ENCODE data around the gene CCDC61.
A peak's percentile ranks its signal among the peaks of the same experiment; 100 is the strongest.

The CCDC61 gene

DNA sequence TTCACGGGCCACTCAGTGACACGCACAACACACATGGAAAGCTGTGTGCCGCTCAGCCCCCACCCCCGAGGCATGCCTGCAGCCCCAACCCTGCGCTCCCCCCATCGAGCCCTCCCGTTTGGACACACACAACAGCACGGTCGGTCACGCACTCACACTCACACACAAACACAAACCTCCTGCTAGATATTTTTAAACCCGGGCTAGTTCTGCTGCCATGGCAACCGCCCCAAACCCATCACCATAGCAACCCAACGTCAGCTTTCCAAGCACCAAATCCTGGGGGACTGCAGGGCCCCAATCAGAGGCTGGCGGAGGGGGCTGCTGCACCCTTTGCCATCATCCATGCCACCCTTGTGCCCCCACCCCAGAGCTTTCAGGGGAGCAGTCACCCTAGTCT, 19.1 kb upstream of the CCDC61 start:
- TF ChIP-seq, protein P1, sequence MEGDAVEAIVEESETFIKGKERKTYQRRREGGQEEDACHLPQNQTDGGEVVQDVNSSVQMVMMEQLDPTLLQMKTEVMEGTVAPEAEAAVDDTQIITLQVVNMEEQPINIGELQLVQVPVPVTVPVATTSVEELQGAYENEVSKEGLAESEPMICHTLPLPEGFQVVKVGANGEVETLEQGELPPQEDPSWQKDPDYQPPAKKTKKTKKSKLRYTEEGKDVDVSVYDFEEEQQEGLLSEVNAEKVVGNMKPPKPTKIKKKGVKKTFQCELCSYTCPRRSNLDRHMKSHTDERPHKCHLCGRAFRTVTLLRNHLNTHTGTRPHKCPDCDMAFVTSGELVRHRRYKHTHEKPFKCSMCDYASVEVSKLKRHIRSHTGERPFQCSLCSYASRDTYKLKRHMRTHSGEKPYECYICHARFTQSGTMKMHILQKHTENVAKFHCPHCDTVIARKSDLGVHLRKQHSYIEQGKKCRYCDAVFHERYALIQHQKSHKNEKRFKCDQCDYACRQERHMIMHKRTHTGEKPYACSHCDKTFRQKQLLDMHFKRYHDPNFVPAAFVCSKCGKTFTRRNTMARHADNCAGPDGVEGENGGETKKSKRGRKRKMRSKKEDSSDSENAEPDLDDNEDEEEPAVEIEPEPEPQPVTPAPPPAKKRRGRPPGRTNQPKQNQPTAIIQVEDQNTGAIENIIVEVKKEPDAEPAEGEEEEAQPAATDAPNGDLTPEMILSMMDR (IDR thresholded peaks at IDR 0.05), result no peak
- TF ChIP-seq ZFX (IDR thresholded peaks at IDR 0.05; ENCODE audit: borderline replicate concordance), result no peak
- no peak overlapping the region for H3K27ac ChIP-seq

DNA sequence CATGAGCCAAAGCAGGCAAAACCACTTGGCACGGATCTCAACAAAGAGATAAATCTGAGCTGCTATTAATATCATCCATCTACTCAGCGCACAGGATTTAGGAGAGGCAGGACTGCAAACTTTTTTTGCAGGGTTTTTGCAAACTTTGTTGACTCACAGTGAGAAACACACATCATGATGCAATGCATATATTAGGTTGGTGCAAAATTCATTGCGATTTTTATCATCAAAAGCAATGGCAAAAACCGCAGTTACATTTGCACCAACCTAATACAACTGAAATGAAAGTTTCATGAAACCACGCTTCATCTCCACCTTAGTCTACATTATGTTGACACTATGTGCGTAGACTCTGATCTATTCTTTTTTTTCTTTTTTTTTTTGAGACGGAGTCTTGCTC, 17.1 kb upstream of the CCDC61 start:
- TF ChIP-seq, protein P1 (IDR thresholded peaks at IDR 0.05), result no peak
- no peak for TF ChIP-seq ZFX (IDR thresholded peaks at IDR 0.05; ENCODE audit: borderline replicate concordance)
- H3K27ac ChIP-seq, result no peak overlapping the region

DNA sequence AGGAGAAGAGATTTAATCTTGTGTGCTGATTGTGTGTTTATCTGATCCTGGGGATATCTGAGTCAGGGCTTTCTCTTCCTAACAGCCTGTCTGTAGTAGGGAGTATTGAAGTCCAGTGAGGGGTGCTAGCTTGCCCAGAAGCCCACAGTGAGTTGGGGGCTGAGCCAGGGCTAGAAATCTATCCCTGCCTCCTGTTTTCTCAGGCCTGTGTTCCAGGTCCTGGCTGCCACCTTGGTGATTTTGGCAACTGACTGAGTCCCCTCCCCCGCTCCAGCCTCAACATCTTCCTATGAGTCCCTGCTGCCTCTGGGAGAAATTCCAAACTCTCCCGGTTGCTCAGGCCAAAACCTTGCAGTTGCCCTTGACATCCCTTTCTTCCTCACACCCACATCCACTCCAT, 13.9 kb upstream of the CCDC61 start:
- no peak for TF ChIP-seq ZFX (IDR thresholded peaks at IDR 0.05; ENCODE audit: borderline replicate concordance)
- TF ChIP-seq, protein P1 (IDR thresholded peaks at IDR 0.05), result no peak
- no peak overlapping the region for H3K27ac ChIP-seq

- H3K27ac ChIP-seq, result no peak overlapping the region
- TF ChIP-seq ZFX (IDR thresholded peaks at IDR 0.05; ENCODE audit: borderline replicate concordance), result no peak
- TF ChIP-seq, protein P1 (IDR thresholded peaks at IDR 0.05), result no peak
These were observed 9.9 kb upstream of the CCDC61 start for GRCh38 chr19:45985321-45985720.

DNA sequence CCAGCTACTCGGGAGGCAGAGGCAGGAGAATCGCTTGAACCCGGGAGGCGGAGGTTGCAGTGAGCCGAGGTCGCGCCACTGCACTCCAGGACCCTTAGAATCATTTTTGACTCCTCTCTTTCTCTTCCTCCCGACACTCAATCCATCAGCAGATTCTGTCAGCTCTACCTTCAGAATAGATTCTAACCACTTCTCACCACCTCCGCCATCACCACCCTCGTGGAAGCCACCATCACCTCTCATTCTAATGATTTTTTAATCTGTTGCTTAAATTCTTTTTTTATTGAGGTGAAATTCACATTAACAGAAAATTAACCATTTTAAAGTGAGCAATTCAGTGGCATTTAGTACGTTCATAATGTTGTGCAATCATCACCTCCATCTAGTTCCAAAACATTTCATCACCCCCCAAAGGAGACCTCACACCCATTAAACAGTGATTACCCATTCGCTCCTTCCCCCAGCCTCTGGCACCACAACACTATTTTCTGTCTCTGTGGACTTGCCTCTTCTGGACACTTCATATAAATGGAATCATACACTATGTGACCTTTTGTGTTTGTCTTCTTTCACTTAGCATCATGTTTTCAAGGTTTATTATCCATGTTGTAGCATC, 5.0 kb upstream of the CCDC61 start:
- H3K27ac ChIP-seq, result no peak overlapping the region
- TF ChIP-seq, protein P1 (IDR thresholded peaks at IDR 0.05), result no peak
- TF ChIP-seq ZFX (IDR thresholded peaks at IDR 0.05; ENCODE audit: borderline replicate concordance), result no peak

GRCh38 chr19:45994456-45994997, 740 bp upstream of the CCDC61 start:
- no peak for TF ChIP-seq ZFX (IDR thresholded peaks at IDR 0.05; ENCODE audit: borderline replicate concordance)
- TF ChIP-seq, protein P1 (IDR thresholded peaks at IDR 0.05), result no peak
- no peak overlapping the region; the same call in 1 of the 2 replicates for H3K27ac ChIP-seq

GRCh38 chr19:45995715-45996385, 583 bp downstream of the CCDC61 start:
- H3K27ac ChIP-seq, result peak overlapping the region; percentile 53

More at GRCh38 chr19:45995715-45996385, 583 bp downstream of the CCDC61 start:
- no peak for TF ChIP-seq ZFX (IDR thresholded peaks at IDR 0.05; ENCODE audit: borderline replicate concordance)
- TF ChIP-seq, protein P1 (IDR thresholded peaks at IDR 0.05), result no peak
